Nephron (organoid): ENCODE data around the gene RITA1.

ENCODE experiments used
- H3K27ac Mint-ChIP-seq, 3 experiments: 2 replicates each; pipeline ENCODE4 v1.8.0; 2020; ENCODE audit warnings: mixed read lengths in 3 of 3, mild to moderate bottlenecking in 2 of 3, moderate library complexity in 1 of 3
- H3K27me3 Mint-ChIP-seq: 2 replicates; pipeline ENCODE4 v1.8.0; 2021; ENCODE audit warnings: low read depth, mild to moderate bottlenecking, moderate library complexity, mixed read lengths
- H3K36me3 Mint-ChIP-seq: 2 replicates; pipeline ENCODE4 v1.8.0; 2020; ENCODE audit warnings: low read depth, mixed read lengths
- H3K4me1 Mint-ChIP-seq: 2 replicates; pipeline ENCODE4 v1.8.0; 2020; ENCODE audit warnings: mixed read lengths
- H3K4me3 Mint-ChIP-seq, 3 experiments: 2 replicates each; pipeline ENCODE4 v1.8.0; 2020; ENCODE audit warnings: mild to moderate bottlenecking in 3 of 3, mixed read lengths in 3 of 3, moderate library complexity in 2 of 3
- H3K9me3 Mint-ChIP-seq: 2 replicates; pipeline ENCODE4 v1.8.0; 2020; ENCODE audit warnings: mixed read lengths
- CTCF ChIP-seq, 3 experiments: fragments of 200-600 bp; sonication (generic); IDR thresholded peaks; one replicate each; pipeline ENCODE4 v1.5.0; 2021; ENCODE audit warnings: antibody characterized with exemption in 3 of 3; ENCODE audit not compliant: unreplicated experiment in 3 of 3

Gene RITA1

GRCh38 chr12:113171543-113171942, 14.0 kb upstream of the RITA1 start:
- H3K36me3 Mint-ChIP-seq: peaks cover 61% of the 10 kb centered on the region
- no peak overlapping the region for H3K4me3 Mint-ChIP-seq
- H3K27me3 Mint-ChIP-seq: no peaks in the 10 kb centered on the region
- no peaks in the 10 kb centered on the region for H3K9me3 Mint-ChIP-seq
- H3K27ac Mint-ChIP-seq: no peak overlapping the region
- no peak for TF ChIP-seq CTCF (IDR thresholded peaks at IDR 0.05; ENCODE audit: unreplicated experiment in 3 of 3)
- peaks cover 3% of the 10 kb centered on the region for H3K4me1 Mint-ChIP-seq

- Mint-ChIP-seq H3K9me3 (peaks cover 1% of the 10 kb centered on the region), H3K36me3 (peaks cover 63% of the 10 kb centered on the region), H3K4me1 (peaks cover 3% of the 10 kb centered on the region), H3K27me3 (no peaks in the 10 kb centered on the region), H3K27ac (no peak overlapping the region), H3K4me3 (no peak overlapping the region)
- no peak for TF ChIP-seq CTCF (IDR thresholded peaks at IDR 0.05; ENCODE audit: unreplicated experiment in 3 of 3)
Observed at GRCh38 chr12:113172185-113172584, 13.3 kb upstream of the RITA1 start.

- Mint-ChIP-seq H3K36me3 (peaks cover 73% of the 10 kb centered on the region), H3K9me3 (peaks cover 6% of the 10 kb centered on the region), H3K4me3 (no peak overlapping the region), H3K27ac (peak overlapping the region in 1 of 3 experiments; percentile 38), H3K27me3 (peaks cover 4% of the 10 kb centered on the region), H3K4me1 (peaks cover 3% of the 10 kb centered on the region)
- TF ChIP-seq CTCF (IDR thresholded peaks at IDR 0.05; ENCODE audit: unreplicated experiment in 3 of 3): no peak
Observed at GRCh38 chr12:113173081-113173698, 12.3 kb upstream of the RITA1 start.

GRCh38 chr12:113174461-113175384, 10.8 kb upstream of the RITA1 start:
- H3K36me3 Mint-ChIP-seq: peaks cover 85% of the 10 kb centered on the region
- H3K4me1 Mint-ChIP-seq: peaks cover 3% of the 10 kb centered on the region
- H3K4me3 Mint-ChIP-seq: no peak overlapping the region
- TF ChIP-seq CTCF (IDR thresholded peaks at IDR 0.05; ENCODE audit: unreplicated experiment in 3 of 3): peak; percentile 98 to 99 (median 99)
- H3K27ac Mint-ChIP-seq: peak overlapping the region in 1 of 3 experiments; percentile 36
- peaks cover 6% of the 10 kb centered on the region for H3K9me3 Mint-ChIP-seq
- H3K27me3 Mint-ChIP-seq: peaks cover 4% of the 10 kb centered on the region

GRCh38 chr12:113179023-113179422, 6.5 kb upstream of the RITA1 start:
- no peak overlapping the region for H3K4me3 Mint-ChIP-seq
- H3K4me1 Mint-ChIP-seq: no peaks in the 10 kb centered on the region
- peaks cover 4% of the 10 kb centered on the region for H3K27me3 Mint-ChIP-seq
- TF ChIP-seq CTCF (IDR thresholded peaks at IDR 0.05; ENCODE audit: unreplicated experiment in 3 of 3): no peak
- H3K36me3 Mint-ChIP-seq: peaks cover 69% of the 10 kb centered on the region
- H3K9me3 Mint-ChIP-seq: peaks cover 6% of the 10 kb centered on the region
- no peak overlapping the region for H3K27ac Mint-ChIP-seq
